Neural progenitor cell (in vitro differentiated cells): Measurements from ENCODE around the gene TLL1. TPM values are rescaled to one million over a fixed set of nuclear protein-coding genes. Genes with fewer than 3 reads are reported as not detected.

ENCODE experiments used
- DNase-seq: peaks from one replicate; pipeline ENCODE4 v3.0.0-alpha.2; 2016; ENCODE audit warnings: low spot score
- H2AFZ ChIP-seq: fragments of 200-600 bp; sonication (generic); replicated peaks from 2 replicates; pipeline ENCODE4 v1.6.1; 2016; ENCODE audit warnings: antibody characterized with exemption
- H3F3A ChIP-seq: fragments of 200-600 bp; sonication (generic); 2 replicates; pipeline ENCODE4 v1.6.1; 2016; ENCODE audit warnings: antibody characterized with exemption, low read depth
- H3K27ac ChIP-seq: fragments of 200-600 bp; sonication (generic); 2 replicates; pipeline ENCODE4 v1.5.1; 2016; ENCODE audit warnings: mild to moderate bottlenecking
- H3K27me3 ChIP-seq: fragments of 200-600 bp; sonication (generic); 2 replicates; pipeline ENCODE4 v1.6.1; 2016; ENCODE audit warnings: mild to moderate bottlenecking, moderate library complexity
- H3K36me3 ChIP-seq: fragments of 200-600 bp; sonication (generic); 2 replicates; pipeline ENCODE4 v1.5.1; 2016
- H3K4me1 ChIP-seq: fragments of 200-600 bp; sonication (generic); 2 replicates; pipeline ENCODE4 v1.6.1; 2016; ENCODE audit warnings: mixed run types
- H3K4me2 ChIP-seq: fragments of 200-600 bp; sonication (generic); 2 replicates; pipeline ENCODE4 v1.6.1; 2016
- H3K4me3 ChIP-seq: fragments of 200-600 bp; sonication (generic); 2 replicates; pipeline ENCODE4 v1.5.1; 2016
- H3K79me2 ChIP-seq: fragments of 200-600 bp; sonication (generic); 2 replicates; pipeline ENCODE4 v1.6.1; 2016; ENCODE audit warnings: low read depth
- H3K9ac ChIP-seq: fragments of 200-600 bp; sonication (generic); 2 replicates; pipeline ENCODE4 v1.6.1; 2016
- H3K9me3 ChIP-seq: fragments of 200-600 bp; sonication (generic); 2 replicates; pipeline ENCODE4 v1.5.1; 2016; ENCODE audit warnings: low read depth
- H4K20me1 ChIP-seq: fragments of 200-600 bp; sonication (generic); 2 replicates; pipeline ENCODE4 v1.6.1; 2016; ENCODE audit warnings: low read depth
- H3K27ac Mint-ChIP-seq: 3 replicates; pipeline ENCODE4 v1.8.0; 2021; ENCODE audit warnings: mixed read lengths
- H3K27me3 Mint-ChIP-seq: 2 replicates; pipeline ENCODE4 v1.8.0; 2022; ENCODE audit warnings: low read depth, mild to moderate bottlenecking, inconsistent platforms, moderate library complexity, mixed read lengths; ENCODE audit not compliant: insufficient read depth
- H3K36me3 Mint-ChIP-seq: 3 replicates; pipeline ENCODE4 v1.8.0; 2021; ENCODE audit warnings: mixed read lengths
- H3K4me1 Mint-ChIP-seq: 3 replicates; pipeline ENCODE4 v1.8.0; 2021; ENCODE audit warnings: mixed read lengths
- H3K4me3 Mint-ChIP-seq: 3 replicates; pipeline ENCODE4 v1.8.0; 2021; ENCODE audit warnings: mild to moderate bottlenecking, moderate library complexity, mixed read lengths
- H3K9me3 Mint-ChIP-seq: 3 replicates; pipeline ENCODE4 v1.8.0; 2020; ENCODE audit warnings: mixed read lengths
- EZH2 ChIP-seq: fragments of 200-600 bp; sonication (generic); IDR thresholded peaks from 2 replicates; pipeline ENCODE4 v1.6.1; 2017; ENCODE audit warnings: antibody characterized with exemption, mild to moderate bottlenecking, moderate library complexity
- EZH2phosphoT487 ChIP-seq: fragments of 200-600 bp; sonication (generic); IDR thresholded peaks from 2 replicates; pipeline ENCODE4 v1.6.1; 2017; ENCODE audit warnings: antibody characterized with exemption
- small RNA-seq: library from RNA; depleted of rRNA; stranded (forward); fragments of <200 nt; gene quantifications from one replicate; pipeline ENCODE3, GENCODE V24; 2015
- total RNA-seq: library from RNA; depleted of rRNA; stranded (reverse); fragments of >200 nt; gene quantifications from 2 replicates; pipeline ENCODE4 v1.2.3, GENCODE V29; 2015; ENCODE audit warnings: low replicate concordance
- TF ChIP-seq, protein P1 (sequence below): fragments of 200-600 bp; sonication (generic); IDR thresholded peaks from 2 replicates; pipeline ENCODE4 v1.5.1; 2017; ENCODE audit warnings: antibody characterized with exemption, mild to moderate bottlenecking

TLL1 gene
- total RNA-seq, 1 donor from 2014 or later, result 0.22 TPM

DNA sequence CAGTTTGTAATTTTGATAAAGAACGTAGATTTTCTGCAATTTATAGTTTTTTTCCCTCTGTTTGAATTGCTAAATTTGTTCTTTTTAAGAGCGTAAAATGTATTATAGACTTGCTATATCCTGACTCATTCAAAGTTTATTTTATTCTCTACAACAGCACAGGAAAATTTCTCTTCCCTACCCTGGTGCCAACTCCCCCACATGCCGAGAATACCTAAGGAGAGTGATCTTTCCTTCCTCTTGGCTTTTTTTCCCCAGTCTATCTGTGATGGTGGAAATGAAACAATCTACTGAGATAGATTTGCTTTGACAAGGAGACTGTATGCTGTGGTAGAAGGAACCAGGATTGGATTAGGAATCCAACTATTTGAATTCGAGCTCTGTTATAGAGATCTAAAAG, 271.6 kb downstream of the TLL1 start:
- Histone ChIP-seq H3K79me2 (no peaks in the 10 kb centered on the region), H3K9ac (no peak overlapping the region), H3K9me3 (no peaks in the 10 kb centered on the region), H3K36me3 (no peaks in the 10 kb centered on the region), H3K27me3 (no peaks in the 10 kb centered on the region), H3K27ac (no peak overlapping the region), H3K4me2 (no peak overlapping the region), H3K4me3 (no peak overlapping the region), H4K20me1 (no peaks in the 10 kb centered on the region), H3K4me1 (no peaks in the 10 kb centered on the region), H3F3A (no peaks in the 10 kb centered on the region), H2AFZ (no peak overlapping the region)
- no peak for DNase-seq
- Mint-ChIP-seq H3K4me3 (no peak overlapping the region), H3K27me3 (no peaks in the 10 kb centered on the region), H3K27ac (no peak overlapping the region), H3K9me3 (no peaks in the 10 kb centered on the region), H3K36me3 (no peaks in the 10 kb centered on the region), H3K4me1 (no peaks in the 10 kb centered on the region)
- TF ChIP-seq, protein P1, sequence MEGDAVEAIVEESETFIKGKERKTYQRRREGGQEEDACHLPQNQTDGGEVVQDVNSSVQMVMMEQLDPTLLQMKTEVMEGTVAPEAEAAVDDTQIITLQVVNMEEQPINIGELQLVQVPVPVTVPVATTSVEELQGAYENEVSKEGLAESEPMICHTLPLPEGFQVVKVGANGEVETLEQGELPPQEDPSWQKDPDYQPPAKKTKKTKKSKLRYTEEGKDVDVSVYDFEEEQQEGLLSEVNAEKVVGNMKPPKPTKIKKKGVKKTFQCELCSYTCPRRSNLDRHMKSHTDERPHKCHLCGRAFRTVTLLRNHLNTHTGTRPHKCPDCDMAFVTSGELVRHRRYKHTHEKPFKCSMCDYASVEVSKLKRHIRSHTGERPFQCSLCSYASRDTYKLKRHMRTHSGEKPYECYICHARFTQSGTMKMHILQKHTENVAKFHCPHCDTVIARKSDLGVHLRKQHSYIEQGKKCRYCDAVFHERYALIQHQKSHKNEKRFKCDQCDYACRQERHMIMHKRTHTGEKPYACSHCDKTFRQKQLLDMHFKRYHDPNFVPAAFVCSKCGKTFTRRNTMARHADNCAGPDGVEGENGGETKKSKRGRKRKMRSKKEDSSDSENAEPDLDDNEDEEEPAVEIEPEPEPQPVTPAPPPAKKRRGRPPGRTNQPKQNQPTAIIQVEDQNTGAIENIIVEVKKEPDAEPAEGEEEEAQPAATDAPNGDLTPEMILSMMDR, result no peak
- TF ChIP-seq EZH2phosphoT487 (no peak), EZH2 (no peak)

DNA sequence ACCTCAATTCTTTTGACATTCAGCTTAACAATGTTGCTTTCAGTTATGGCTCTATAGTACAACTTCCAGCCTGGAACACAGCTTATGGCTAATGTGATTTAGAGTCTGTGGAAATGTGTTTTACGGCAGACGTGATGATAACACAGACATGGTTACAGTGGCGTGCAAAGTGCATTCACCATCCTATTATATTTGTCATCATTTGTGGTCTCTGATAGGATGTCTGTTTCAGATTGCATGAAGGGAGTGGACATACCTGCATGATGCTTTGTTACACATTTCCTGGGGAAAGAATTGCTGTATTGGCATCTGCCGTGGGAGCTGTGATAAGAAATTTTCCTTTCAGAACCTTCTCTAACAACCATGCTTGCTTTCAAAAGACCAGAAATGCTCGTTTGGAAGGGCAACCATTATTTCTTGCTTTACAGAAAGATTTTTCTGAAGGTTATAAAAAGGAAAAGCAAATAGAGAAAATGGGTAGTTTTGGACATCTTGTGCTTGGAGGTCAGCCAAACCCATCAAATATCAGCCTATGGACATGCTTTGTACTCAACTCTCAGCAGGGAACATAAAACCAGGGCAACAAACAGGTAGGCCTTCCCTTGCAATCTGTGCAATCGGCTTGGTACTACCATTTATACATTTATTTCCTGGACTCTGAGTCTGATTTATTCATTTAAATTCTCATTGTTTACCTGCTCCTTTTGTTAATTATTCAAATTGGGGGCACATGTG, 273.9 kb downstream of the TLL1 start:
- no peak overlapping the region for H3K4me3 Mint-ChIP-seq
- H2AFZ ChIP-seq, result no peak overlapping the region
- no peaks in the 10 kb centered on the region for H3K4me1 ChIP-seq
- H3K4me3 ChIP-seq, result no peak overlapping the region
- H3K79me2 ChIP-seq, result no peaks in the 10 kb centered on the region
- H3K27me3 Mint-ChIP-seq, result no peaks in the 10 kb centered on the region
- H3K36me3 ChIP-seq, result no peaks in the 10 kb centered on the region
- no peaks in the 10 kb centered on the region for H3K9me3 ChIP-seq
- no peaks in the 10 kb centered on the region for H3K36me3 Mint-ChIP-seq
- H3K9ac ChIP-seq, result no peak overlapping the region
- no peaks in the 10 kb centered on the region for H3K9me3 Mint-ChIP-seq
- H4K20me1 ChIP-seq, result no peaks in the 10 kb centered on the region
- no peak for DNase-seq
- H3K27ac Mint-ChIP-seq, result no peak overlapping the region
- H3K27me3 ChIP-seq, result no peaks in the 10 kb centered on the region
- no peak for TF ChIP-seq EZH2
- TF ChIP-seq, protein P1, result no peak
- TF ChIP-seq EZH2phosphoT487, result no peak
- H3F3A ChIP-seq, result no peaks in the 10 kb centered on the region
- H3K27ac ChIP-seq, result no peak overlapping the region
- no peak overlapping the region for H3K4me2 ChIP-seq
- H3K4me1 Mint-ChIP-seq, result no peaks in the 10 kb centered on the region

Small RNA genes lying within 50 kb of the gene (small RNA-seq; reads per million reads assigned to genes)
- not detected for gene RNA5SP170
